Measurements from ENCODE around the gene MPP2.
A peak's percentile ranks its signal among the peaks of the same experiment; 100 is the strongest.

The MPP2 gene

DNA sequence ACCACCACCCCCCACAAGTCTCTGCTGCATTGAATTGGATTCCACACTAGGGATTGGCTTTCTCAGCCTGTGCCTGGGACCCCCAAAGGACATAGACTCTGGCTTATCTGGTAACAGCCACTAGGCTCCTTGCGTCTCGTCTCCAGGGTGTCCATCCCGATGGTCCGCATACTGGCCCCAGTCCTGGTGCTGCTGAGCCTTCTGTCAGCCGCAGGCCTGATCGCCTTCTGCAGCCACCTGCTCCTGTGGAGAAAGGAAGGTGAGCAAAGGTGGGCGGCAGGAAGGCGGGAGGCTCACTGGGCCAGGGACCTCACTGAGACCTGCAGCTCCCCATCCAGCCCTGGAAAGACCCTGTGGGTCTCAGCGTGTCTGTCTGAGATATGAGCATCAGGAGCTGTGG, 52.3 kb downstream of the MPP2 start:
- H3K27ac ChIP-seq (ENCODE audit: low read depth, low read length), result no peak overlapping the region
- H3K4me3 ChIP-seq (ENCODE audit: low read depth in 1 of 5, low read length in 5 of 5), result no peak overlapping the region
- H3K9me3 ChIP-seq (ENCODE audit: control insufficient read depth in 5 of 5, low read length in 5 of 5), result no peaks in the 10 kb centered on the region
- H3K9ac ChIP-seq (ENCODE audit: low read length in 5 of 5), result no peak overlapping the region
- peaks cover 0 to 12% (median 0%) of the 10 kb centered on the region in 5 donors for H3K36me3 ChIP-seq (ENCODE audit: control insufficient read depth in 5 of 5, insufficient read depth in 5 of 5, low read length in 5 of 5)
- H3K27me3 ChIP-seq (ENCODE audit: control insufficient read depth in 5 of 5, insufficient read depth in 4 of 5, low read length in 5 of 5), result peaks cover 6 to 27% (median 17%) of the 10 kb centered on the region in 5 donors
- peaks cover 0 to 87% (median 29%) of the 10 kb centered on the region in 5 donors for H3K4me1 ChIP-seq (ENCODE audit: control insufficient read depth in 5 of 5, insufficient read depth in 5 of 5, low read length in 5 of 5)

DNA sequence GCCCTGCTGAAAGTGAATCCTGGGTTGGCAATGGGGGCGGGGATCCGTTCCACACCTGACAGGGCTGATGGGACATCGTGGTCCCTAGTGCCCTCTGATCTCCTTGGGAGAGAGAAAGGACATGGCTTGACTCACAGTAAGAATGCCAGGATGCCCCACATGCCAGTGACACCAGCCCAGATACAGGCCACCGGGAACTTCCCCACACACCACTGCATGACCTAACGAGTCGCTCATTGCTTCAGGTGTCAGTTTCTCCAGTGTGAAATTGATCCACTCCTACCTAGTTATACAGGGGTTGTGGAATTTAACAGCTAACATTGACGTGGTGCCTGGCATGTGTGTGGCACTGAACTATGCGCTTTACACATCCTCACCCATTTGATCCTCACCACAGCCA, 52.8 kb downstream of the MPP2 start:
- no peak overlapping the region for H3K27ac ChIP-seq (ENCODE audit: low read depth, low read length)
- H3K9ac ChIP-seq (ENCODE audit: low read length in 5 of 5), result no peak overlapping the region
- peaks cover 6 to 27% (median 17%) of the 10 kb centered on the region in 5 donors for H3K27me3 ChIP-seq (ENCODE audit: control insufficient read depth in 5 of 5, insufficient read depth in 4 of 5, low read length in 5 of 5)
- H3K4me1 ChIP-seq (ENCODE audit: control insufficient read depth in 5 of 5, insufficient read depth in 5 of 5, low read length in 5 of 5), result peaks cover 0 to 81% (median 26%) of the 10 kb centered on the region in 5 donors
- peaks cover 0 to 12% (median 0%) of the 10 kb centered on the region in 5 donors for H3K36me3 ChIP-seq (ENCODE audit: control insufficient read depth in 5 of 5, insufficient read depth in 5 of 5, low read length in 5 of 5)
- H3K4me3 ChIP-seq (ENCODE audit: low read depth in 1 of 5, low read length in 5 of 5), result no peak overlapping the region
- H3K9me3 ChIP-seq (ENCODE audit: control insufficient read depth in 5 of 5, low read length in 5 of 5), result no peaks in the 10 kb centered on the region

DNA sequence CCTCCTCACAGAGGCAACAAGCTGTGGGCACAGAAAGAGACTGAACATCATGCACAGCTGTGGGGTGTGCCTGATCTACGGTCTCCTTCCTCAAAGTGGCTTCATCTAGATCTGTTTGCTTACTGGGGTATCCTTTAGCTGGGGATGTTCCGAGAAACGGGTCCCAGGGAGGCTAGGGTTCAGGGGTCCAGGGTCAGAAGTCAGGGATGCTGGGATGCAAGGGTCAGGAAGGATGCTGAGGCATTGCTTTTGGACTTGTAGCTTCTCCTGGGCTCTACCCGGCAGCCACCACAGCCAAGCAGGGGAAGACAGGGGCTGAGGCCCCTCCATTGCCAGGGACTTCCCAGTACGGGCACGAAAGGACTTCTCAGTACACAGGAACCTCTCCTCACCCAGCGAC, 53.8 kb downstream of the MPP2 start:
- peak overlapping the region in 1 of 5 donors; percentile 24 for H3K9ac ChIP-seq (ENCODE audit: low read length in 5 of 5)
- H3K36me3 ChIP-seq (ENCODE audit: control insufficient read depth in 5 of 5, insufficient read depth in 5 of 5, low read length in 5 of 5), result peaks cover 0 to 12% (median 0%) of the 10 kb centered on the region in 5 donors
- no peaks in the 10 kb centered on the region for H3K9me3 ChIP-seq (ENCODE audit: control insufficient read depth in 5 of 5, low read length in 5 of 5)
- H3K27ac ChIP-seq (ENCODE audit: low read depth, low read length), result peak overlapping the region; percentile 30
- peaks cover 0 to 72% (median 22%) of the 10 kb centered on the region in 5 donors for H3K4me1 ChIP-seq (ENCODE audit: control insufficient read depth in 5 of 5, insufficient read depth in 5 of 5, low read length in 5 of 5)
- H3K4me3 ChIP-seq (ENCODE audit: low read depth in 1 of 5, low read length in 5 of 5), result peak overlapping the region in 1 of 5 donors; percentile 28
- H3K27me3 ChIP-seq (ENCODE audit: control insufficient read depth in 5 of 5, insufficient read depth in 4 of 5, low read length in 5 of 5), result peaks cover 6 to 26% (median 17%) of the 10 kb centered on the region in 5 donors

GRCh38 chr17:43852571-43852970, 54.8 kb downstream of the MPP2 start:
- H3K4me3 ChIP-seq (ENCODE audit: low read depth in 1 of 5, low read length in 5 of 5), result peak overlapping the region in 1 of 5 donors; percentile 28
- H3K27me3 ChIP-seq (ENCODE audit: control insufficient read depth in 5 of 5, insufficient read depth in 4 of 5, low read length in 5 of 5), result peaks cover 6 to 24% (median 14%) of the 10 kb centered on the region in 5 donors
- peak overlapping the region; percentile 30 for H3K27ac ChIP-seq (ENCODE audit: low read depth, low read length)
- H3K4me1 ChIP-seq (ENCODE audit: control insufficient read depth in 5 of 5, insufficient read depth in 5 of 5, low read length in 5 of 5), result peaks cover 0 to 63% (median 22%) of the 10 kb centered on the region in 5 donors
- H3K36me3 ChIP-seq (ENCODE audit: control insufficient read depth in 5 of 5, insufficient read depth in 5 of 5, low read length in 5 of 5), result peaks cover 0 to 12% (median 0%) of the 10 kb centered on the region in 5 donors
- H3K9me3 ChIP-seq (ENCODE audit: control insufficient read depth in 5 of 5, low read length in 5 of 5), result no peaks in the 10 kb centered on the region
- H3K9ac ChIP-seq (ENCODE audit: low read length in 5 of 5), result peak overlapping the region in 1 of 5 donors; percentile 12

- no peaks in the 10 kb centered on the region for H3K9me3 ChIP-seq (ENCODE audit: control insufficient read depth in 5 of 5, low read length in 5 of 5)
- peak overlapping the region in 4 of 5 donors; percentile 56 to 80 (median 70) for H3K4me3 ChIP-seq (ENCODE audit: low read depth in 1 of 5, low read length in 5 of 5)
- H3K27me3 ChIP-seq (ENCODE audit: control insufficient read depth in 5 of 5, insufficient read depth in 4 of 5, low read length in 5 of 5), result peaks cover 2 to 14% (median 6%) of the 10 kb centered on the region in 5 donors
- H3K27ac ChIP-seq (ENCODE audit: low read depth, low read length), result peak overlapping the region; percentile 57
- H3K36me3 ChIP-seq (ENCODE audit: control insufficient read depth in 5 of 5, insufficient read depth in 5 of 5, low read length in 5 of 5), result peaks cover 0 to 6% (median 0%) of the 10 kb centered on the region in 5 donors
- peaks cover 3 to 42% (median 20%) of the 10 kb centered on the region in 5 donors for H3K4me1 ChIP-seq (ENCODE audit: control insufficient read depth in 5 of 5, insufficient read depth in 5 of 5, low read length in 5 of 5)
- H3K9ac ChIP-seq (ENCODE audit: low read length in 5 of 5), result peak overlapping the region in 2 of 5 donors; percentile 73 to 82
Observed at GRCh38 chr17:43849116-43849515, 58.2 kb downstream of the MPP2 start.

GRCh38 chr17:43848601-43849000, 58.7 kb downstream of the MPP2 start:
- H3K36me3 ChIP-seq (ENCODE audit: control insufficient read depth in 5 of 5, insufficient read depth in 5 of 5, low read length in 5 of 5), result peaks cover 0 to 3% (median 0%) of the 10 kb centered on the region in 5 donors
- peak overlapping the region; percentile 55 for H3K27ac ChIP-seq (ENCODE audit: low read depth, low read length)
- peaks cover 3 to 37% (median 17%) of the 10 kb centered on the region in 5 donors for H3K4me1 ChIP-seq (ENCODE audit: control insufficient read depth in 5 of 5, insufficient read depth in 5 of 5, low read length in 5 of 5)
- peak overlapping the region in 4 of 5 donors; percentile 22 to 82 (median 46) for H3K9ac ChIP-seq (ENCODE audit: low read length in 5 of 5)
- peak overlapping the region in 4 of 5 donors; percentile 56 to 80 (median 70) for H3K4me3 ChIP-seq (ENCODE audit: low read depth in 1 of 5, low read length in 5 of 5)
- H3K27me3 ChIP-seq (ENCODE audit: control insufficient read depth in 5 of 5, insufficient read depth in 4 of 5, low read length in 5 of 5), result peaks cover 2 to 9% (median 5%) of the 10 kb centered on the region in 5 donors
- H3K9me3 ChIP-seq (ENCODE audit: control insufficient read depth in 5 of 5, low read length in 5 of 5), result no peaks in the 10 kb centered on the region

DNA sequence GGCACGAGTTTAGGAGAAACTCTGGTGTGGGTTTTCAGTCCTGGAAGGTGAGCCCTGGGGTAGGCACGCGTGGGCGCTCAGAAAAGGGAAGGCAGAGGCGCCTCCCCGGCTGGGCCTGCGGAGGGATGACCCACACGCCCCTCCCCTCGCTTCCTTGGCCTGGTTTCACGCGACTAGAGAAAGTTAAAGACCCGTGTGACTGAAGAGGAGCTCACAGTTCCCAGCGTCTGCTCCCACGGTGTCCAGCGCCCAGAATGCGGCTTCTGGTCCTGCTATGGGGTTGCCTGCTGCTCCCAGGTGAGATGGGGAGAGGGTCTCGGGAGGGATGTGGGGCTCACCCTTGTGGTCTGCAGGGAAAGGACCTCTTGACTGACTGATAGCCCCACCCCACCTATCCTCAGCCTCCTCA, 60.4 kb downstream of the MPP2 start, which contains the start of gene CD300LG:
TSS of gene CD300LG (plus strand) at position 214 of the 409 bp plus-strand sequence. CDS start at position 255, 41 bp downstream.
- H3K4me1 ChIP-seq (ENCODE audit: control insufficient read depth in 5 of 5, insufficient read depth in 5 of 5, low read length in 5 of 5), result peaks cover 0 to 22% (median 7%) of the 10 kb centered on the region in 5 donors
- peak within 1 kb of the TSS in 4 of 5 donors; percentile 38 to 82 (median 54) for H3K9ac ChIP-seq (ENCODE audit: low read length in 5 of 5)
- no peaks in the 10 kb centered on the region for H3K9me3 ChIP-seq (ENCODE audit: control insufficient read depth in 5 of 5, low read length in 5 of 5)
- peak within 1 kb of the TSS in 4 of 5 donors; percentile 64 to 80 (median 71) for H3K4me3 ChIP-seq (ENCODE audit: low read depth in 1 of 5, low read length in 5 of 5)
- H3K27me3 ChIP-seq (ENCODE audit: control insufficient read depth in 5 of 5, insufficient read depth in 4 of 5, low read length in 5 of 5), result peaks cover 0 to 4% (median 0%) of the 10 kb centered on the region in 5 donors
- H3K27ac ChIP-seq (ENCODE audit: low read depth, low read length), result peak within 1 kb of the TSS; percentile 55
- H3K36me3 ChIP-seq (ENCODE audit: control insufficient read depth in 5 of 5, insufficient read depth in 5 of 5, low read length in 5 of 5), result no peaks in the 10 kb centered on the region

DNA sequence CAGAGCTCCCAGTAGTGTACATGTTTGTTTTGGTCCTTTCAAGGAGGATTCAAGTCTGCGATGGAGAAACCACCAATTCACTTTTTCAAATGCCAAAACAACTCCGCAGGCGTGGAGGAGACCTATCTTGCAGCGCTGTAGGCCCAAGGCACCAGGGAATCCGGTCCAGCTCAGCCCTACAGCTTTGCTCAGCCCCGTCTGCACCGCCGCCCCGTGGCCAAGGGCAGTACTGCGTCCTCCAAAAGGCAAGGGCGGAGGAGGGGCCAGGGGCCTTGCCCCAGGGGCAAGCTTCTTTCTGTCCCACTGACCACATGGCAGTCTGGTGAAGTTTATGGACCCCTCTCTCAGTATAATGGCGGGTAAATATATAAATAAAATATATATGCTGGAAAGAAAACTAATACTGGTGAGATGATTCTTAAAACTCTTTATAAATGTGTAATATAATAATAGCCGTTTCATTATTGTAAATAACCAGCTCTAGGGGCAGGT, 61.1 kb downstream of the MPP2 start:
- H3K36me3 ChIP-seq (ENCODE audit: control insufficient read depth in 5 of 5, insufficient read depth in 5 of 5, low read length in 5 of 5), result no peaks in the 10 kb centered on the region
- H3K4me1 ChIP-seq (ENCODE audit: control insufficient read depth in 5 of 5, insufficient read depth in 5 of 5, low read length in 5 of 5), result peaks cover 0 to 20% (median 14%) of the 10 kb centered on the region in 5 donors
- peaks cover 0 to 2% (median 0%) of the 10 kb centered on the region in 5 donors for H3K27me3 ChIP-seq (ENCODE audit: control insufficient read depth in 5 of 5, insufficient read depth in 4 of 5, low read length in 5 of 5)
- peak overlapping the region; percentile 55 for H3K27ac ChIP-seq (ENCODE audit: low read depth, low read length)
- peak overlapping the region in 3 of 5 donors; percentile 38 to 65 (median 59) for H3K9ac ChIP-seq (ENCODE audit: low read length in 5 of 5)
- H3K4me3 ChIP-seq (ENCODE audit: low read depth in 1 of 5, low read length in 5 of 5), result peak overlapping the region in 4 of 5 donors; percentile 31 to 80 (median 70)
- H3K9me3 ChIP-seq (ENCODE audit: control insufficient read depth in 5 of 5, low read length in 5 of 5), result no peaks in the 10 kb centered on the region

- Histone ChIP-seq H3K4me1 (ENCODE audit: control insufficient read depth in 5 of 5, insufficient read depth in 5 of 5, low read length in 5 of 5) (peaks cover 1 to 23% (median 19%) of the 10 kb centered on the region in 5 donors), H3K27me3 (ENCODE audit: control insufficient read depth in 5 of 5, insufficient read depth in 4 of 5, low read length in 5 of 5) (no peaks in the 10 kb centered on the region), H3K27ac (ENCODE audit: low read depth, low read length) (peak overlapping the region; percentile 55), H3K36me3 (ENCODE audit: control insufficient read depth in 5 of 5, insufficient read depth in 5 of 5, low read length in 5 of 5) (no peaks in the 10 kb centered on the region), H3K9me3 (ENCODE audit: control insufficient read depth in 5 of 5, low read length in 5 of 5) (no peaks in the 10 kb centered on the region), H3K4me3 (ENCODE audit: low read depth in 1 of 5, low read length in 5 of 5) (no peak overlapping the region), H3K9ac (ENCODE audit: low read length in 5 of 5) (peak overlapping the region in 1 of 5 donors; percentile 28)
Observed at GRCh38 chr17:43845766-43846165, 61.6 kb downstream of the MPP2 start.

GRCh38 chr17:43844241-43844640, 63.1 kb downstream of the MPP2 start:
- Histone ChIP-seq H3K27me3 (ENCODE audit: control insufficient read depth in 5 of 5, insufficient read depth in 4 of 5, low read length in 5 of 5) (no peaks in the 10 kb centered on the region), H3K4me3 (ENCODE audit: low read depth in 1 of 5, low read length in 5 of 5) (no peak overlapping the region), H3K36me3 (ENCODE audit: control insufficient read depth in 5 of 5, insufficient read depth in 5 of 5, low read length in 5 of 5) (no peaks in the 10 kb centered on the region), H3K4me1 (ENCODE audit: control insufficient read depth in 5 of 5, insufficient read depth in 5 of 5, low read length in 5 of 5) (peaks cover 2 to 35% (median 29%) of the 10 kb centered on the region in 5 donors), H3K27ac (ENCODE audit: low read depth, low read length) (no peak overlapping the region), H3K9me3 (ENCODE audit: control insufficient read depth in 5 of 5, low read length in 5 of 5) (no peaks in the 10 kb centered on the region), H3K9ac (ENCODE audit: low read length in 5 of 5) (no peak overlapping the region)

Data from subcutaneous abdominal adipose tissue (tissue), 5 donors.